Gastroesophageal sphincter (tissue), 4 donors: ENCODE results near the gene ERFL. TPM values are rescaled to one million over a fixed set of nuclear protein-coding genes. Genes with fewer than 3 reads are reported as not detected.

ENCODE experiments used
- ATAC-seq: fragments of 150-250 bp; one replicate; pipeline ENCODE4 v1.9.1; 2016; ENCODE audit warnings: mild to moderate bottlenecking, moderate library complexity
- H3K27ac ChIP-seq, 4 donors: fragments of 200-600 bp; sonication (generic) in 3 of 4; 1 replicate in 3 of 4; 2 replicates in 1 of 4; pipeline ENCODE4 v1.5.1; 2016 to 2019
- H3K27me3 ChIP-seq: fragments of 200-600 bp; sonication (generic); one replicate; pipeline ENCODE4 v1.5.1; 2019
- H3K36me3 ChIP-seq, 2 donors: fragments of 200-600 bp; sonication (generic); one replicate each; pipeline ENCODE4 v1.5.1; 2019; ENCODE audit warnings: control low read depth in 1 of 2
- H3K4me1 ChIP-seq, 3 donors: fragments of 200-600 bp; sonication (generic); 1 replicate in 2 of 3; 2 replicates in 1 of 3; pipeline ENCODE4 v1.5.1; 2016 to 2019; ENCODE audit warnings: control low read depth in 2 of 3
- H3K4me3 ChIP-seq, 2 donors: fragments of 200-600 bp; sonication (generic); one replicate each; pipeline ENCODE4 v1.5.1; 2019; ENCODE audit warnings: mild to moderate bottlenecking in 1 of 2, moderate library complexity in 1 of 2
- H3K9me3 ChIP-seq, 3 donors: fragments of 200-600 bp; sonication (generic); one replicate each; pipeline ENCODE4 v1.5.1; 2017 to 2019; ENCODE audit warnings: control low read depth in 2 of 3
- CTCF ChIP-seq, 4 experiments: fragments of 200-600 bp in 2 of 4; fragments of 450-650 bp in 2 of 4; sonication (generic) in 1 of 4; IDR thresholded peaks; one replicate each; pipeline ENCODE4 v1.5.1; 2017 to 2019; ENCODE audit warnings: antibody characterized with exemption in 4 of 4, mild to moderate bottlenecking in 2 of 4, moderate library complexity in 2 of 4
- EP300 ChIP-seq: sonication (generic); formaldehyde crosslinking; IDR thresholded peaks from one replicate; pipeline ENCODE4 v1.6.1; 2017; ENCODE audit warnings: antibody characterized with exemption, mild to moderate bottlenecking
- POLR2A ChIP-seq, 2 donors: fragments of 450-650 bp; IDR thresholded peaks; one replicate each; pipeline ENCODE4 v1.6.1; 2017; ENCODE audit warnings: antibody characterized with exemption in 2 of 2, mild to moderate bottlenecking in 2 of 2, moderate library complexity in 1 of 2
- POLR2AphosphoS5 ChIP-seq: sonication (generic); formaldehyde crosslinking; IDR thresholded peaks from one replicate; pipeline ENCODE4 v1.6.1; 2017; ENCODE audit warnings: antibody characterized with exemption
- WGBS, 2 donors: methylation state at CpG; one replicate each; pipeline ENCODE4 v1.1.5; 2018; ENCODE audit warnings: low coverage in 1 of 2; 5-methylcytosine and 5-hydroxymethylcytosine counted together
- total RNA-seq, 4 donors: library from RNA; depleted of rRNA; stranded (reverse); fragments of >200 nt; gene quantifications; one replicate each; pipeline ENCODE4 v1.1.0, GENCODE V29; 2016

ERFL gene
- total RNA-seq, 4 donors from 2014 or later: not detected

- WGBS, 2 donors: 4 to 20% methylated on average over 1 to 9 of the region's 29 CpGs
- H3K27me3 ChIP-seq: peaks cover 85% of the 10 kb centered on the region
Measured at GRCh38 chr19:41911889-41912731, 16.1 kb downstream of the ERFL start.

GRCh38 chr19:41910992-41911888 lies 17.0 kb downstream of the ERFL start:
- Histone ChIP-seq H3K27me3 (peaks cover 77% of the 10 kb centered on the region), H3K9me3 (no peaks in the 10 kb centered on the region), H3K36me3 (peaks cover 0 to 22% of the 10 kb centered on the region in 2 donors), H3K4me3 (no peak overlapping the region), H3K27ac (no peak overlapping the region), H3K4me1 (peaks cover 0 to 30% (median 7%) of the 10 kb centered on the region in 3 donors)
- TF ChIP-seq EP300 (no peak), CTCF (IDR thresholded peaks at IDR 0.05) (no peak), POLR2A (IDR thresholded peaks at IDR 0.05) (no peak), POLR2AphosphoS5 (no peak)
- WGBS, 2 donors: no CpG with 5 or more reads among the region's 13 CpGs
- ATAC-seq: no peak

More at GRCh38 chr19:41911889-41912731, 16.1 kb downstream of the ERFL start:
- no peak for ATAC-seq
- Histone ChIP-seq H3K9me3 (no peaks in the 10 kb centered on the region), H3K4me1 (peaks cover 0 to 30% (median 7%) of the 10 kb centered on the region in 3 donors), H3K4me3 (no peak overlapping the region), H3K27ac (no peak overlapping the region), H3K36me3 (peaks cover 0 to 13% of the 10 kb centered on the region in 2 donors)
- TF ChIP-seq POLR2AphosphoS5 (no peak), CTCF (IDR thresholded peaks at IDR 0.05) (no peak), POLR2A (IDR thresholded peaks at IDR 0.05) (no peak), EP300 (no peak)

GRCh38 chr19:41910240-41910991 lies 17.8 kb downstream of the ERFL start:
- H3K36me3 ChIP-seq: peaks cover 0 to 30% of the 10 kb centered on the region in 2 donors
- peaks cover 0 to 25% (median 7%) of the 10 kb centered on the region in 3 donors for H3K4me1 ChIP-seq
- peaks cover 68% of the 10 kb centered on the region for H3K27me3 ChIP-seq
- TF ChIP-seq POLR2AphosphoS5: no peak
- H3K4me3 ChIP-seq: no peak overlapping the region
- no peak overlapping the region for H3K27ac ChIP-seq
- WGBS, 2 donors: 50 to 66% methylated on average over 4 of the region's 12 CpGs
- no peak for ATAC-seq
- H3K9me3 ChIP-seq: no peaks in the 10 kb centered on the region

GRCh38 chr19:41909706-41910105 lies 18.5 kb downstream of the ERFL start:
- Histone ChIP-seq H3K27me3 (peaks cover 61% of the 10 kb centered on the region), H3K9me3 (no peaks in the 10 kb centered on the region), H3K4me1 (peaks cover 0 to 18% (median 3%) of the 10 kb centered on the region in 3 donors), H3K4me3 (no peak overlapping the region), H3K27ac (no peak overlapping the region), H3K36me3 (peaks cover 0 to 37% of the 10 kb centered on the region in 2 donors)
- no peak for ATAC-seq
- WGBS, 2 donors: 20 to 33% methylated on average over 1 to 3 of the region's 13 CpGs
- TF ChIP-seq EP300 (no peak), CTCF (IDR thresholded peaks at IDR 0.05) (no peak), POLR2AphosphoS5 (no peak), POLR2A (IDR thresholded peaks at IDR 0.05) (no peak)
